A673 (cell line): ENCODE measurements around the gene GOLGA3. TPM values are rescaled to one million over a fixed set of nuclear protein-coding genes. Genes with fewer than 3 reads are reported as not detected.
A peak's percentile ranks its signal among the peaks of the same experiment; 100 is the strongest.

Source experiments
- BruUV-seq: library from RNA; stranded (reverse); fragments of 400-500 nt; replicated peaks from 2 replicates; lab custom pipeline; 2021; lab: Mats Ljungman, UMichigan
- CTCF ChIA-PET: fragments of 300-600 bp; sonication (Branson Sonifier 250); formaldehyde crosslinking; loops from one replicate; lab custom pipeline; 2022; ENCODE audit warnings: antibody characterized with exemption; lab: Charles Lee
- POLR2A ChIA-PET: fragments of 300-600 bp; sonication (Branson Sonifier 250); formaldehyde crosslinking; loops from one replicate; lab custom pipeline; 2022; ENCODE audit warnings: antibody characterized with exemption; ENCODE audit not compliant: low non-redundant PET; lab: Charles Lee
- DNase-seq: peaks from one replicate; pipeline ENCODE4 v3.0.0-alpha.2; 2015; ENCODE audit warnings: low spot score
- H3K27ac ChIP-seq: fragments of 200-600 bp; sonication (generic); 2 replicates; pipeline ENCODE4 v1.5.1; 2016; ENCODE audit warnings: mixed run types, low read depth, mild to moderate bottlenecking, mixed read lengths, antibody characterized with exemption, low read length; ENCODE audit not compliant: poor library complexity, severe bottlenecking
- H3K27me3 ChIP-seq: fragments of 200-600 bp; sonication (generic); replicated peaks from 2 replicates; pipeline ENCODE4 v1.6.1; 2017; ENCODE audit warnings: mixed run types, low read depth, mild to moderate bottlenecking, mixed read lengths, antibody characterized with exemption, low read length; ENCODE audit not compliant: insufficient read depth, poor library complexity
- H3K36me3 ChIP-seq: fragments of 200-600 bp; sonication (generic); 2 replicates; pipeline ENCODE4 v1.6.1; 2016; ENCODE audit warnings: mixed run types, mild to moderate bottlenecking, mixed read lengths, antibody characterized with exemption, low read length; ENCODE audit not compliant: insufficient read depth, poor library complexity, severe bottlenecking
- H3K4me1 ChIP-seq: fragments of 200-600 bp; sonication (generic); 2 replicates; pipeline ENCODE4 v1.6.1; 2017; ENCODE audit warnings: mixed run types, mild to moderate bottlenecking, mixed read lengths, antibody characterized with exemption, low read length; ENCODE audit not compliant: insufficient read depth, poor library complexity, severe bottlenecking
- H3K4me3 ChIP-seq: fragments of 200-600 bp; sonication (generic); 2 replicates; pipeline ENCODE4 v1.5.1; 2016; ENCODE audit warnings: low read depth, mixed run types, mild to moderate bottlenecking, mixed read lengths, low read length; ENCODE audit not compliant: poor library complexity, severe bottlenecking
- H3K9me3 ChIP-seq: fragments of 200-600 bp; sonication (generic); 2 replicates; pipeline ENCODE4 v1.6.1; 2016; ENCODE audit warnings: mixed run types, low read depth, mild to moderate bottlenecking, mixed read lengths, antibody characterized with exemption, low read length; ENCODE audit not compliant: poor library complexity, severe bottlenecking
- CTCF ChIP-seq: fragments of 300-800, 200-600 bp; sonication (generic); conservative IDR thresholded peaks from 2 replicates; pipeline ENCODE4 v1.5.1; 2017; ENCODE audit warnings: low read depth, mild to moderate bottlenecking, antibody characterized with exemption, low read length, moderate library complexity, mixed read lengths
- EZH2 ChIP-seq: fragments of 200-600 bp; sonication (generic); IDR thresholded peaks from 2 replicates; pipeline ENCODE4 v1.6.1; 2017; ENCODE audit warnings: borderline replicate concordance, low read depth, mild to moderate bottlenecking, mixed read lengths, antibody characterized with exemption, low read length; ENCODE audit not compliant: poor library complexity, severe bottlenecking
- intact Hi-C: fragments of 100-400 bp; cut with micrococcal nuclease; formaldehyde crosslinking; loops from one replicate; pipeline ENCODE4 v1.10.0; 2022; ENCODE audit not compliant: unreplicated experiment
- total RNA-seq: library from RNA; stranded (reverse); gene quantifications from 2 replicates; pipeline ENCODE4 v1.2.3, GENCODE V29; 2021

Gene GOLGA3
- total RNA-seq, 1 experiment from 2014 or later, result 58.4 TPM

GRCh38 chr12:132719954-132720324 is 108.7 kb downstream of the GOLGA3 start:
- H3K4me1 ChIP-seq, result peaks cover 13% of the 10 kb centered on the region
- H3K4me3 ChIP-seq, result no peak overlapping the region
- no peak for DNase-seq
- peaks cover 71% of the 10 kb centered on the region for H3K36me3 ChIP-seq
- no TSS peak for BruUV-seq
- CTCF ChIA-PET, result interaction anchor here (0.7 kb wide), 1 partner anchor 49 kb away, joined by 3 read pairs; no protein-coding TSS in a partner anchor
- no peak for TF ChIP-seq EZH2
- TF ChIP-seq CTCF, result no peak
- POLR2A ChIA-PET, result no interaction called here
- H3K27ac ChIP-seq, result peak overlapping the region; percentile 50
- no peaks in the 10 kb centered on the region for H3K27me3 ChIP-seq
- no peaks in the 10 kb centered on the region for H3K9me3 ChIP-seq
- intact Hi-C loops, result no loop called here

- no peaks in the 10 kb centered on the region for H3K27me3 ChIP-seq
- DNase-seq, result no peak
- no TSS peak for BruUV-seq
- H3K4me3 ChIP-seq, result no peak overlapping the region
- TF ChIP-seq EZH2 (no peak), CTCF (no peak)
- peak overlapping the region; percentile 50 for H3K27ac ChIP-seq
- peaks cover 13% of the 10 kb centered on the region for H3K4me1 ChIP-seq
- H3K36me3 ChIP-seq, result peaks cover 71% of the 10 kb centered on the region
- ChIA-PET POLR2A (no interaction called here), CTCF (no interaction called here)
- intact Hi-C loops, result no loop called here
- no peaks in the 10 kb centered on the region for H3K9me3 ChIP-seq
Measured at GRCh38 chr12:132719141-132719953, 109.3 kb downstream of the GOLGA3 start.

Other genes starting within 250 kb of the GOLGA3 start
- not detected in 2 replicates for gene LRCOL1, start 218.3 kb downstream of the GOLGA3 start, total RNA-seq
- gene P2RX2, start 210.1 kb downstream of the GOLGA3 start, total RNA-seq, result 0.17 TPM in 1 of 2 replicates, not detected in the other
- gene POLE, start 141.5 kb downstream of the GOLGA3 start, total RNA-seq, result 229 and 239 TPM in 2 replicates
- gene PXMP2, start 141.3 kb downstream of the GOLGA3 start, total RNA-seq, result 52.2 and 52.6 TPM in 2 replicates
- gene PGAM5, start 118.0 kb downstream of the GOLGA3 start, total RNA-seq, result 108 and 121 TPM in 2 replicates
- gene ANKLE2, start 67.0 kb downstream of the GOLGA3 start, total RNA-seq, result 103 and 107 TPM in 2 replicates
- gene CHFR, start 58.7 kb upstream of the GOLGA3 start, total RNA-seq, result 39.2 and 44.9 TPM in 2 replicates
- gene ZNF605, start 127.4 kb upstream of the GOLGA3 start, total RNA-seq, result 12.9 and 13.0 TPM in 2 replicates
- 16.0 and 17.1 TPM in 2 replicates for gene ZNF26, start 157.5 kb upstream of the GOLGA3 start, total RNA-seq
- 35.5 and 40.4 TPM in 2 replicates for gene ZNF84, start 208.6 kb upstream of the GOLGA3 start, total RNA-seq